GM12874 (cell line): ENCODE measurements around the gene RALGPS2.

ENCODE experiments used
- TF ChIP-seq, protein P1 (sequence below): IDR thresholded peaks from 2 replicates; pipeline ENCODE4 v1.5.1; 2011; ENCODE audit warnings: low read depth, mild to moderate bottlenecking, control low read depth, low read length, moderate library complexity; ENCODE audit not compliant: insufficient read depth

Gene RALGPS2

DNA sequence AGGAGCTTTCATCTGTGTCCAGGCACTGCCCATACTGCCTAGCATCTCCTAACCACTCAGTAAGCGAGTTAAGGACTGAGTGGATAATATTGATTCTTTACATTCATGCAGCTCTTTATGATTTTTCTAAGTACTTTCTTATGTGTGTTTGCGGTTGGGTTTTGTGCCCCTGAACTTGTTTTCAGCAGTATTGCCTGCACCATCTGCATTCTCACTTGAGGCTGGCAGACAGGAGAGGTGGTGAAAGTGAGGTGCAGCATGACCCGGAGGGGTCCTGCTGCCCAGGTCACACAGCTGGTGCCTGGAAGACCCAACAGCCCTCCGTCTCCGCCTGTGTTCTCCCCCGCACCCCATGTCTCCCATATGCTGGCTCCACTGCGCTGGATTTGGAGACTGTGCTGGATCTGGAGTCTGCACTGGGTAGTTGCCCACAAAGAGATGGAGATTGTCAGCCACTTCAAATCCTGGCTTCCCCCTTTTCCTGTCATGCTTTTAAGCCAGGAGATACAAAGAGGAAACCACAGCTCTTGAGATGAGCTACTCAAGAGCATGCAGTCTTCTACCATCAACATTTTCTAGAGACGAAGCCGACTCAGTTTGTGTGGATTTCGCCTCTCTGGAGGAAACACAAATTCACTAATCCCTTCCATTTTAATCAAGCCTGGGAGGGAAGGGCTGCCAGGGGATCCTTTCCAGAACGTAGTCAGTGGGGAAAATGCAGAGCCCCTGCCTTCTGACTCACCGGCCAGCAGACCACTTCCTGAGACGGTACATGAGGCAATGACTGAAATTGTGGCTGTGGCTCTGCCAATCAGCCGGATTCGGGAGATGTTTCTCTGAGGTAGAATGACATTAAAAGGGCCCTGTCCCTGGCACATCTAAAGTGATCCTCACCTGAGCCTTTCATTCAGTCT lies 217.5 kb downstream of the RALGPS2 start:
- TF ChIP-seq, protein P1, sequence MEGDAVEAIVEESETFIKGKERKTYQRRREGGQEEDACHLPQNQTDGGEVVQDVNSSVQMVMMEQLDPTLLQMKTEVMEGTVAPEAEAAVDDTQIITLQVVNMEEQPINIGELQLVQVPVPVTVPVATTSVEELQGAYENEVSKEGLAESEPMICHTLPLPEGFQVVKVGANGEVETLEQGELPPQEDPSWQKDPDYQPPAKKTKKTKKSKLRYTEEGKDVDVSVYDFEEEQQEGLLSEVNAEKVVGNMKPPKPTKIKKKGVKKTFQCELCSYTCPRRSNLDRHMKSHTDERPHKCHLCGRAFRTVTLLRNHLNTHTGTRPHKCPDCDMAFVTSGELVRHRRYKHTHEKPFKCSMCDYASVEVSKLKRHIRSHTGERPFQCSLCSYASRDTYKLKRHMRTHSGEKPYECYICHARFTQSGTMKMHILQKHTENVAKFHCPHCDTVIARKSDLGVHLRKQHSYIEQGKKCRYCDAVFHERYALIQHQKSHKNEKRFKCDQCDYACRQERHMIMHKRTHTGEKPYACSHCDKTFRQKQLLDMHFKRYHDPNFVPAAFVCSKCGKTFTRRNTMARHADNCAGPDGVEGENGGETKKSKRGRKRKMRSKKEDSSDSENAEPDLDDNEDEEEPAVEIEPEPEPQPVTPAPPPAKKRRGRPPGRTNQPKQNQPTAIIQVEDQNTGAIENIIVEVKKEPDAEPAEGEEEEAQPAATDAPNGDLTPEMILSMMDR = no peak

DNA sequence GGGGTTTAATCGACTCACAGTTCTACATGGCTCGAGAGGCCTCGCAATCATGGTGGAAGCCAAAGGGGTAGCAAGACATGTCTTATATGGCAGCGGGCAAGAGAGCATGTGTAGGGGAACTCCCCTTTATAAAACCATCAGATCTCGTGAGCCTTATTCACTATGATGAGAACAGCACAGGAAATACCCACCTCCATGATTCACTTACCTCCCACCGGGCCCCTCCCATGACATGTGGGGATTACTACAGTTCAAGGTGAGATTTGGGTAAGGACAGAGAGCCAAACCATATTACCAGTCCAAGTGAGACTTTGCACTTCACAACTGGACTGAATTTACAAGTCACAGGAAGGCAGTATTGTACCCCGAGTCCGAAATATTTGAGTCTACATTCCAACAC lies 219.7 kb downstream of the RALGPS2 start:
- TF ChIP-seq, protein P1 = no peak

- TF ChIP-seq, protein P1 = no peak
Observed at GRCh38 chr1:178945763-178946266, 220.8 kb downstream of the RALGPS2 start.

DNA sequence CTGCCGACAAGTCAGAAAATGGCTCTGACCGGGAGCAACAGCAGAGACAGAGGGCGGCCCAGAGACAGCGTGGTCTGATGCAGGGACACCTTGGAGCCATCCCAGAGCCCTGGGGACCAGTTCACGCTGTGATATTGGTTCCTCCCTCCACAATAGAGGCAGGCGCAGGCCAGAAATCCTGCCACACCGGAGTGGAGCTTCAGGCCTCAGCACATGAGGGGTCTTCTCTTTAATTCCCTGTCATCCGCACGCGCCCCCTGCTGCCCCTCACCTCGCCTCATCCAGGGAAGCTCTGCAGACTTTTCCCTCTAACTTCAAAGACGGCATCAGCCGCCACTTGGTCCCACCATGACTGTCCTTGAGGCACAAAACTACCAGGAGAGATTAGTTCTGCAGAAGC lies 221.4 kb downstream of the RALGPS2 start:
- TF ChIP-seq, protein P1 = no peak

DNA sequence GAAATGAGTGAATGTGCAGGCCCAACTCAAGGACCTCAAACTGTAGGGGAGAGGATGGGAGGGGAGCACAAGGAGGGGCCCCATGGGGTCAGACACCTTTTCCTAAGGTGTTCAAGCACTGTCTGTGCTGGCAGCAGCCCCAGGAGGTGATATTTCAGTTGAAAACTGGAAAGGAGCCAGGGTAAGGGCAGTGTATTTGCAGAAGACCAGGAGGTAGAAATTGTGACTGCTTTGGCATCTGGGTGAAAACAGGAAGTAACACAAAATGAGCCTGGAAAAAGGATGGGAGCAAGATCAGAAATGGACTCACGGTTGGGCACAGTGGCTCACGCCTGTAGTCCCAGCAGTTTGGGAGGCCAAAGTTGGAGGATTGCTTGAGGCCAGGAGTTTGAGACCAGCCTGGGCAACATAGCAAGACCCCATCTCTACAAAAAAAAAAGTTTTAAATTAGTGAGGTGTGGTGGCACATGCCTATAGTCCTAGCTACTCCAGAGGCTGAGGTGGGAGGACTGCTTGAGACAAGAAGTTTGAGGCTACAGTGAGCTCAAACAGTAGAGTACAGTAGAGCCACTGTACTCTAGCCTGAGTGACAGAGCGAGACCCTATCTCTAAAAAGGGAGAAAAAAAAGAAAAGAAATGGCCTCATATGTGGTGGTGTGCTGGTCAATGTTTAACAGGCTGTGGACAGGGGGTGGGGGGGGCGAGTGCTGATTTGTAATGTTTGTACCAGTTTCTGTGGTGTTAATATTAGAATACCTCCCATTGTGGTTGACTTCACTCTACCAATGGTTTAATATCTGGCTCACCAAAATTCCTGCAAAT lies 222.0 kb downstream of the RALGPS2 start:
- TF ChIP-seq, protein P1 = no peak

GRCh38 chr1:178947677-178947981 lies 222.6 kb downstream of the RALGPS2 start:
- TF ChIP-seq, protein P1 = no peak

GRCh38 chr1:178948676-178949075 lies 223.6 kb downstream of the RALGPS2 start:
- TF ChIP-seq, protein P1 = no peak
